ENCODE data around the gene S100A1. TPM values are rescaled to one million over a fixed set of nuclear protein-coding genes. Genes with fewer than 3 reads are reported as not detected.

Gene S100A1
- total and polyA plus RNA-seq, 10 of the 15 experiments (the other 5 are each of a cell fraction or from before 2014, with no cell fraction given), result 0.13 to 0.29 TPM; not detected in 8

- no peak overlapping the region for H3K27ac ChIP-seq (ENCODE audit: control insufficient read depth, insufficient read depth)
- WGBS (ENCODE audit: insufficient coverage, insufficient replicate concordance, low lambda C conversion rate, missing lambda C conversion rate), result 88% methylated on average over 11 of the region's 11 CpGs
- no peak overlapping the region for H3K4me2 ChIP-seq (ENCODE audit: control insufficient read depth, insufficient read depth)
- H3K27me3 ChIP-seq (replicated peaks in 1 of 2; ENCODE audit: control insufficient read depth in 2 of 2, insufficient read depth in 2 of 2, low read length in 1 of 2), result no peaks in the 10 kb centered on the region
- no peak for FAIRE-seq
- peaks cover 13 to 62% of the 10 kb centered on the region in 2 experiments for H3K36me3 ChIP-seq (ENCODE audit: control insufficient read depth in 2 of 2, insufficient read depth in 2 of 2, low read length in 1 of 2)
- RAD21 ChIA-PET (ENCODE audit: unreplicated experiment), result interaction anchor here (1.3 kb wide), 1 partner anchor 70 kb away, joined by 6 read pairs; no protein-coding TSS in a partner anchor
- CTCF ChIA-PET, result interaction anchor here (2.2 to 3.8 kb wide), 2 partner anchors 70 to 109 kb away, joined by 9 to 20 read pairs; no protein-coding TSS in a partner anchor
- H3K9ac ChIP-seq (ENCODE audit: control insufficient read depth, insufficient read depth, low read length), result no peak overlapping the region
- no peaks in the 10 kb centered on the region for H4K20me1 ChIP-seq (ENCODE audit: control insufficient read depth, insufficient read depth)
- no TSS peak for BruUV-seq (replicated peaks)
- no peaks in the 10 kb centered on the region for H3K4me1 ChIP-seq (ENCODE audit: control insufficient read depth, insufficient read depth, low read length)
- SMC1A ChIA-PET (ENCODE audit: uncharacterized antibody, unreplicated experiment), result interaction anchor here (0.6 to 1.6 kb wide), 3 partner anchors 12 to 236 kb away, joined by 3 to 9 read pairs (median 3); no protein-coding TSS in a partner anchor
- intact Hi-C loops (cut with micrococcal nuclease; ENCODE audit: unreplicated experiment), result no loop called here
- H3K79me2 ChIP-seq (ENCODE audit: control insufficient read depth, insufficient read depth, low read length), result peaks cover 4% of the 10 kb centered on the region
- ATAC-seq, result no peak
- POLR2A ChIA-PET, result interaction anchor here (0.6 to 6.7 kb wide), 2 partner anchors 8 to 10 kb away, joined by 5 to 35 read pairs; partner anchors contain the start of gene CHTOP
- DNase-seq (ENCODE audit: low read depth, low spot score), result no peak
- no peak overlapping the region for H2AFZ ChIP-seq (ENCODE audit: control insufficient read depth, low read depth, low read length)
- no peaks in the 10 kb centered on the region for H3K9me3 ChIP-seq (replicated peaks; ENCODE audit: control insufficient read depth, insufficient read depth, low read length)
- H3K4me3 ChIP-seq, result no peak overlapping the region
- TF ChIP-seq ATF7 (IDR thresholded peaks at IDR 0.05; ENCODE audit: low read depth) (no peak), POLR2A (IDR thresholded peaks at IDR 0.05; ENCODE audit: low read depth, low read length) (no peak), ZNF384 (IDR thresholded peaks at IDR 0.05; ENCODE audit: borderline replicate concordance, low read depth, low read length) (no peak), ZBTB4 (CRISPR knock-in tag; IDR thresholded peaks at IDR 0.05) (no peak), NFXL1 (IDR thresholded peaks at IDR 0.05; ENCODE audit: borderline replicate concordance) (no peak), NR2F1 (conservative IDR thresholded peaks at IDR 0.05) (no peak), ZSCAN29 (IDR thresholded peaks at IDR 0.05) (no peak), GABPA (IDR thresholded peaks at IDR 0.05; ENCODE audit: low read depth) (no peak), TCF7 (IDR thresholded peaks at IDR 0.05; ENCODE audit: borderline replicate concordance) (no peak), CHD2 (IDR thresholded peaks at IDR 0.05; ENCODE audit: borderline replicate concordance, low read depth, low read length) (no peak), PAX8 (IDR thresholded peaks at IDR 0.05) (no peak), SP1 (IDR thresholded peaks at IDR 0.05; ENCODE audit: low read depth, low read length) (no peak), EED (IDR thresholded peaks at IDR 0.05; ENCODE audit: low read depth) (no peak), PKNOX1 (IDR thresholded peaks at IDR 0.05) (no peak), ATF3 (IDR thresholded peaks at IDR 0.05; ENCODE audit: borderline replicate concordance, extremely low read depth, low read depth, low read length) (no peak), SIN3A (IDR thresholded peaks at IDR 0.05; ENCODE audit: low read depth, low read length) (no peak), EP300 (IDR thresholded peaks at IDR 0.05; ENCODE audit: borderline replicate concordance in 1 of 2, control insufficient read depth in 1 of 2, low read depth in 2 of 2, low read length in 2 of 2) (no peak)
- in situ Hi-C loops (cut with MboI), result no loop called here
Measured at GRCh38 chr1:153642161-153642560, 13.9 kb downstream of the S100A1 start.
